ENCODE measurements around the gene UCP2. TPM values are rescaled to one million over a fixed set of nuclear protein-coding genes. Genes with fewer than 3 reads are reported as not detected.

The UCP2 gene
- total RNA-seq, 1 experiment from 2014 or later = 13.7 TPM

DNA sequence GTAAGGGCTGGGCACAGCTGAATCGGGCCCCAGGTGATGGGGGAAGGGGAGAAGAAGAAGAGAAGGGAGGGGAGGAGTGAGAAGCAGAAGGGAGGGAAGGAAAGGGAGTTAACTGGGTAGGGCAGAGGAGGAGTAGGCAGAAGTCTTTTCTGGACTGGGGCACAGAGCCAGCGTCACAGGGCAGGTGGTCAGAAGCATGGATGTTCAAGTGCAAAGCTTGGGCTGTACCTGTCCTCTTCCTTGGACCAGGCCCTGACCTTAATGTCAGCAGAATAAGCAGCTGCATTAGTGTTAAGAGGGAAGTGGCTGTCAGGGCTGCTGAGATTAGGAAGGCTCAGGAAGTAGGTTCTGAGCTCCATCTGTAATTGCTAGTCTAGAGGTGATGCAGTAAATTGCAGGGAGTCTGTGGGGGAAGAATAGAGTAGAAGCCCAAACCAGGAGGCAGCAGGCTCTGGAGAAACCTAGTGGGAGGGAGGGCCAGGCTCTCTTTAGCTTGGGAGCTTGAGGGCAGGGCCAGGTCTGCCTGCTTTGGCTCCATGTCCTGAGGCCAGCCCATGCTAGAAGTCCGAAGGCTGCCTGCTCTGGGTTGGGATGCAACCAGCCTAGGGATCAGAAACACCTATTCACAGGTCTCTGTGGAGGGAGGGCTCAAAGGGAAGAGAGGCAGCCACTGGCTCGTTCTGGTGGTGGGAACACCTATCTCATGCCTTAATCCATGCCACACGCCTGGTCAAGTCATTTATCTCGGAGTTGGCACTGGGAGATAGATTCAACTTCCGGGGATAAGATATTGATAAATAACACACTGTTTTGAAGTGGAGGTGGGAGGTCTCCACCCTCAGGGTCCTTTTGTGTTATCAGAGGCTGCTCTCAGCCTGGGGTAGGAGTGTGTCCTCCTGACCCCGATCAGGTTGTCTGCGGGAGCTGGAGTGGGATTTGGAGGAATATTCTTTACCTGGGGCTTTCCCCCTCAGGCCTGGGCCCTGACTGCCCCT is 28.0 kb upstream of the UCP2 start:
- DNase-seq (ENCODE audit: low read depth) = no peak

DNA sequence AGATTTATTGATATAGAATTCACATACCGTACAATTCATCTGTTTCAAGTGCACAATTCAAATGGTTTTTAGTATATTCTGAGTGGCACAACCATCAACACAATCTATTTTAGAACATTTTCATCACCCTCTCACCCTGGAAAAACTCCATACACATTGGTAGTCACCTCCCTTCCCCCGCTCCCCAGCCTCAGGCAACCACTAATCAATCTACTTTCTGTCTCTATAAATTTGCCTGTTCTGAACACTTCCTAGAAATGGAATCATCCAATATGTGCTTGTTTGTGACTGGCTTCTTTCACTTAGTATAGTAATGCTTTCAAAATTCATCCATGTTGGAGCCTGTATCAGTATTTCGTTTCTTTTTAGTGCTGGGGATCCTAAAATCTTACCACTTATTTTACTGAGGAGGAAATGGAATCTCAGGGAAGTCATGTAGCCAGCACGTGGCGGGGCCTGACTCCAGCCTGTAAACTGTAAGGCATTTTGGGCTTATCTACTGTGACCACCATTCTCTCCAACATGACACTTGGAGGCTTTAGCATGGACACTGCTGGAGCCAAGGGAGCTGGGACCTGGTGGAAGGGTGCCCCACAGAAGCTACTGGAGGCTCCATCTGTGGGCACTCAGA is 27.1 kb upstream of the UCP2 start:
- no peak for DNase-seq (ENCODE audit: low read depth)

DNA sequence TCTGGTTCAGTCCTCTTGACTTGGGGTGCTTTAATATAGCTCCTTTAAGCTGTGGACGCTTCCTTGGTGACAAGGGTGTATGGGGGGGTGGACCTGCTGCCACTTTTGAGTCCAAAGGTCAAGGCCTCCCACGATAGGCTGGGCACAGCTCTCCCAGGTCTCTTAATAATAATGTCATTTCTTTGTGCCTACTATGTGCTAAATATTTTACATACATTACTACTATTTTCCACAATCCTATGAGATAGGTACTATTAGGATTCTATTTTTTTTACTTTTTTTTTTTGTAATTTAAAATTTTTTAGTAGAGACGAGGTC is 26.5 kb upstream of the UCP2 start:
- DNase-seq (ENCODE audit: low read depth) = no peak

DNA sequence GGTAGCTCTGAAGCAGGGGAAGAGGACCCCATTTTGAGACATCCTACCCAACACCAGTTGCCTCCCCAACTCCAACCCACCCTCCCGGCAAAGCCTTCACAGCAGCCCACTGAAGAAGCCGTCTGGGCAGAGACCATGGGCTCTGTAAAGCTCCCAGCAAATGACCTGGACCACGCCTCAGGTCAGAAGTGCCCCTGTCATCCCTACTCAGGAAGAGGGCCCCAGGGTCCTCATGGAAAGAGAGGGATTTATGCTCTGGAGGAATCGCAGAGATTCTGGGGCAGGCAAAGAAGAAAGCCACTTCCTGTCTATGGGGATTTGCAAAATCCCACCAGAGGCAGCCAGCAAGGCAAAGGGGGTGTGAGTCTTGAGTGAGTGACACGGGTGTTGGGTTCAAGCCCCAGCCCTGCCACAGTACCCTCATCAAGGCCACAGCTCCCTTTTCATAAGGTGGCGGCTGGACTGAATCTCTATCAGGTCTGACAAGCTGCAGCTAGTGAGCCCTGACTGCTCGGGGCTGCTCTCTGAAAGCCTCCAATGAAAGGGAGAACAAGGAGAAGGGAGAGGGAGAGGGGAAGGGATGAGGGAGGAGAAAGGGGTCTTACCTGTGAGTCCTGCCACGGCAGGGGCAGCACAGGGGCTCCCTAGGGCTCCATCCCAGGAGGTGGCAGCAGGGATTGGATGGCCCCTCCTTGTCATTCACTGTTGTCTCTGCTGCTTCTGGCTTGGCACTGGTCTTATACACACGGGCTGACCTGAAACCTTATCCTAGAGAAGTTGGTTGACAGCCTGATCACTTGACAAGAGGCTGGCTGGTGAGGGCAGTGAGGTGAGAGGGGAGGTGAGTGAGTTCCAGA is 26.0 kb upstream of the UCP2 start, which contains the start of gene UCP3:
UCP3 (minus strand) TSS at position 713 of the 857 bp plus-strand sequence. CDS start 2,043 bp downstream, outside the sequence.
- DNase-seq (ENCODE audit: low read depth) = no peak

DNA sequence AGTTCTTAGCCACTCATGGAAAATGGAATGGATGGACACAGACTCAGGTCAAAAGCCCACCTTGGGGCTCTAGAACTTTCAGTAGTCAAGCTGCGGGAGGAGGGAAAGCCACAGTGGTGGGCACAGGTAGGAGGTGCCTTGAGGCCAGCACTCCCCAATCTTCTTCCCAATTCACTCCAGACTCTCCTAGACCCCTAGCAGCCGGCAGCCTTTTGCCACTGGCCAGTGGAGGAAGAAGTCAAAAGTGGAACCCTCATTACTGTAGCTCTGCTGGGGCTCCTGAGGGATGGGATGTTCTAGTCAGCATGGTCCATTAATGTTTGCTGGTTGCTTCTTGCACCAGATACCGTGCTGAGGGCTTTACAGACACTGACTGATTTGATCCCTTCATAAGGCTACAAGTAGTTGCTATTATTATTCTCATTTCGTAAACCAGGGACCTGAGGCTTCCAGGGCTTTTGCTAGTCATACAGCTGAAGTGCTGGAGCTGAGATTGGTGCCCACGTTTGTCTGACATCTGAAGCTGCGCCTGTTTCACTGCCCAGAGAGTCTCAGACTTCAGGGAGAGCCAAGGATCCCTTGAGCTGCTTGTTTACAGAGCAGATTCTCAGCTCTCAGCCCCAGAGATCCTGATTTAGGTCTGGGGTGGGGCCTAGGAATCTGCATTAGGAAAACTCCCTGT is 25.2 kb upstream of the UCP2 start:
- DNase-seq (ENCODE audit: low read depth) = no peak

DNA sequence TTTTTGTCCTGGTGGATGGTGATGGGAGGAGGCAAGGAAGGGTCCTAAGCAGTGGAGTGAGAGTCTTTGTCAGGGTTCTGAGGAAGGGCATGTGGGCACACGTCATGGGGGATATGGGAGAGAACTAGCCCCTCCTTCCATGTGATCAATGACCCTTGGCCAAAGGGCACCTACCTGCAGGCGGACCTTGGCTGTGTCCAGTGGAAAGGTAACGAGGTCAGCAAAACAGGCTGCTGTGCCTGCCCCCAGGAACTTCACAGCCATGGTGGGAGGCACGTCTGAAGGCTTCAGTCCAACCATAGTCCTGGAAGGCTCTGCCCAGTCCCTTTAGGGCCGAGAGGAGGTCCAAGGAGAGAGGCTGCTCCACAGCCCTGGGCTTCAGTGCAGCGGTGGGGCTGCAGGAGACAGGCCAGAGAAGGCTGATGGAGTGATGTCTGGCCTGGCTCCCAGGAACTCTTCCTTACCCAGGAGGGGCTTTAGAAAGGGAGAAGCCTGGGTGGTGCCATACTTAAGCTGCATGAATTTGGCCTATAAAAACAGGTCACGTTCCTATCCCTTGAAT is 24.2 kb upstream of the UCP2 start:
- no peak for DNase-seq (ENCODE audit: low read depth)

DNA sequence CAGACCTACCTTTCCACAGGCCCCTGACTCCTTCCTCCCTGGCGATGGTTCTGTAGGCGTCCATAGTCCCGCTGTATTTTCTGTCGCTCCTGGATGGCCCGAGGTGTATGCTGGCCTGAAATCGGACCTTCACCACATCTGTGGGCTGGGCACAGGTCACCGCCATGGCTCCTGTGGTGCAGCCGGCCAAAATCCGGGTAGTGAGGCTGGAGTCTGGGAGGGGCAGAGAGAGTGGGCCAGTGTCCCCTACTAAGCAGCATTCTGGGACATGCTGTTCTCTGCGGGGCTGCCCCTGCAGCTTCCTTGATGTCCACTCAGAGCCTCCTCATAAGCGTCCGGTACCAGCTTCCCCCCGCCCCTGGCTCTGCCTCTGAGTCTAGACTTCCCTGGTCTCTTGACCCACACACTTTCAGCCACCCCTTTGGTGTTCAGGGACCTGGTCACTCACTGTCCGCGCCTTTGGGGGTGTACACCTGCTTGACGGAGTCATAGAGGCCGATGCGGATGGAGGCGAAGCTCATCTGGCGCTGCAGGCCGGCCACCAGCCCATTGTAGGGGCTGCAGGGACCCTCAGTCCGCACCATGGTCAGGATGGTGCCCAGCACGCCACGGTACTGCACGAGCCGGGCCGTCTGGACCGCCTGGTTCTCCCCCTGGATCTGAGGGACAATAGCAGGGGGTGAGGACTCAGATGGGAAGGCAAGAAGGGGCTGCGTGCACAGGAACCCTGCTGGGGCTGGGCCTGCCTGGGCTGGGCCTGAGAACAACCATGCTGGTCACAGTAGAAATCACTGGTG is 23.3 kb upstream of the UCP2 start:
- DNase-seq (ENCODE audit: low read depth) = no peak

DNA sequence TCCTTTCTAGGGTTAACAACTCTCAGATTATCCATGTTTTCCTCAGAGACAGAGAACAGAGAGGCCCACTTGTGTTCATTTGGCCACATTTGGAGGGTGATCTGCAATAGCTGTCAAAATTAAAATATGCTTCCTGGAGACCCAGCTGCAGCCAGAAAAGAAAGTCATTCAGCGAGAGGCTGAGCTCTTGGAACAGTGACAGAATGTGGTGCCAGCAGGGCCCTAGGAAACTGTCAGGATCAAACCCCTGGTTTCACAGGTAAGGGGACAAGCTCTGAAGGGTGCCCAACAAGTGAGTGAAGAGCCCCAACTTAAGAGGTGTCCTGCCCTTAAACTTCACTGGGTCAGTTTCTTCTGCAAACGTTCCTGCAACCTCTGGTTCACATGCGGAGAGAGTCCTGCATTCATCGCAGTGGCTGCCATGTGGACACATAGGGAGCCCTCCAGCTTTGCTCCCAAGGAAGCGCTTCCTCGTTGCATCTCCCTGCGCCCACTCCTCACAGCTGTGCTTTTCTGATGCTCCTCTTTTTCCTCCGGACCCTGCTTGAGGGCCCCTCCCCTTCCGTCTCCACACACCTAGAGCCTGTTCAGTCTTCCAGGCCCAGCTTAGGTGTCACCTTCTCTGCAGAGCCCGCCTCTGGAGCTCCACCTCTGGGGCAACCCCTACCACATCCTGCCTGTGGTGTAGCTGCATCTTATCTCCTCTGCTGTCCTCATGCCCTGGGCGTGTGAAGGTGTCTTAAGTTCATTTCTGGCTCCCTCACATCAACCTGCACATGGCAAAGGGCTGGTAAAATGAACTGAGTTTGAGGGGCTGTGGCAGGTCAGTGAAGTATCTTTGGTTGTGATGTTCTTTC is 22.3 kb upstream of the UCP2 start:
- no peak for DNase-seq (ENCODE audit: low read depth)

DNA sequence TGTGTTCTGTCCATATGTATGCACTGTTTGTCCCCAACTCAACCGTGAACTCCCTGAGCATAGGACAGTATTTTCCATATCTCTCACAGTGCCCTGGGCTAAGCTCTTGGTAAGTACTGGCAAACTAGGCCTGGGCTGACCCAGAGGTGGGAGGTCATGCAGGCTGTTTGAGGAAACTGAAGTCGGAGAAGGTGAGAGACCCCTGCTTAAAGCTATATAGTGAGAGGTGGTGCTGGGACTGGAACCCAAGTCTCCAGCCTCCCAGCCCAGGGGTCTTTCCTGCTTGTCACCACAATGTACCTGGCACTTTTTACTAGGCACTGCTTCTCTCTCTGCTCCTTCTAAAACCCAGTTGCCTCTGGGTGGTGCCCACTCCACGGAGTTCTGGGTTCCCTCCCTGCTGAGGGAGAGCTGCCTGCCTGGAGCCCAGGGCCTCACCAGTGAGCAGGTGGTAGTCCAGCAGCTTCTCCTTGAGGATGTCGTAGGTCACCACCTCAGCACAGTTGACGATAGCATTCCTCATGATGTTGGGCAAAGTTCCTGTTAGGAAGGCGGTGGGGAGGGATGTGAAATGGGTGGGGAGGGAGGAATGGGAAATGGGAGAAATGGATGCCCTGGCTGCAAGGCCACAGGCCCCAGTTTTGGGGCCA is 21.5 kb upstream of the UCP2 start:
- DNase-seq (ENCODE audit: low read depth) = no peak

DNA sequence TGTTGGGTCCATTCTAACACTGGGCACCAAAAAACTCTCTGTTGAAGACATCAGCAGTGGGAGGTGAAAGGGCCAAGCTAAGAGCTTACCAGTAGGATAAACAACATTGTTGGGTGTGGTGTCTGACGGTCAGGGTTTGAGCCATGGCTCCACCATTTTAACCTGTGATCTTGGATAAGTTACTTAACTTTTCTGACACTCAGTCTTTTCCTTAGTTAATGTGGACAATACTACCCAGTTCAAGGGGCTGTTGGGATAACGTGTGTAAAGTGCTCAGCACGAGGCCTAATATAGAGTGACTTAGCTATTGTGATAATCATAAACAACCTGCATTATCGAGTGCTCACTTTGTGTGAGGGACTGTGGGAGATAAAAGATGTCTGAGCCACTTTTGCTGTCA is 20.2 kb upstream of the UCP2 start:
- DNase-seq (ENCODE audit: low read depth) = no peak

DNA sequence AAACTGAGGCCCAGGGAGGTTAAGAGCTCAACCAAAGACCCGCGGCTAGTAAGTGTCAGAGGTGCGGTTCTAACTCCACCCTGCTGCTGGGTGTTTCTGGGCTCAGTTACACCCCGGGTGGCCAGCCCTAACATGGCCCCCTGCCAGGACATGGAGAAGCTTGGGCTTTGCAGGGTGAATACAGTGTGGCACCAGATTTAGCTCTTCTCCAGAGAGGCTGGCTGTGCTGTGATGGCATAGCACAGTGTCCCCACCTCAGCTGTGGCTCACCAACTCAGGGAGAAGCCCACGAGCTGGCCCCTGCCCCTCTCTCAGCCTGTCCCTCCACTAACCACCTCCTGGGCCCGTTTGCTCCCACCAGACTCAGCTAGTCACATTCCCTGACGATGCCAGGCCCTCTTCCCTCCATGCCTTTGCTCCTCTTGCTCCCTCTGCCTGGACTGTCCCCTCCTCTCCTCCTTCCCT is 19.2 kb upstream of the UCP2 start:
- no peak for DNase-seq (ENCODE audit: low read depth)

DNA sequence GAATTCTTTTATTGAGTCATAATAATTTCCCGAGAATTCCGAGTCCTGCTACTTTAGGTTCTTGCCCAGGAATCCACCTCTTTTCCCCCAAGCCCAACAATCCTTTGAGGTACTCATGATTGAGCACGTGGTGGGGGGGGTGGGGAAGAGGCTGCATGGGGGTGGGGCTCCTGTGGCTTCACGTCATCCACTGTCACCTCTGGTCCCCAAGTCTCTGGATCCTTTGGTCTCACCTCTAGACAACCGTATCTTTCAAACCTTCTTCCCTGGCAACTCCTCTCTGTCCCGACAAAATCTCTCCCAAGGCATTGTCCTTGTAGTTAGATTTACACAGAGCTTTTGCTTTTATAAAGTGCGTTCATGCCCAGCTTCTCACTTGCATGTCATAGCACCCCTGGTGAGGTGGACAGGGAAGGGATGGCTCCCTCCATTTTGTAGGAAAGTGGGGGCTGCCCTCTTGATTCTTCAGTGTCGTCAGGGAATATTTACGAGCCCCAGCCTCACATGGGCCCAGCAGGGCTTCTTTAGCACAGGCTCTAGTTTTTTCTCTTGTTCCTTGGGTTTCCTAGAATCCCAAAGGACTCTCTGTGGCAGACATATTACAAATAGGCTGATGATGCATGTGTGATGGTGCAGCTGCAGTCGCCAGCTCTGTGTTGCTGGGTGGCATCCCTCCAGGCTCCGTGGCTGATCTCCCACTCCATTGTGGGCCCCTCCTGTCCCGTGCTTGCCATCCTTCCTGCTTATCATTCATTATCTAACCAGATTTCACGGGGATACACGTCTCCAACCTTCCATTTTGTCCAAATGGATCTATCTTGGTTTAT is 17.9 kb upstream of the UCP2 start:
- no peak for DNase-seq (ENCODE audit: low read depth)

DNA sequence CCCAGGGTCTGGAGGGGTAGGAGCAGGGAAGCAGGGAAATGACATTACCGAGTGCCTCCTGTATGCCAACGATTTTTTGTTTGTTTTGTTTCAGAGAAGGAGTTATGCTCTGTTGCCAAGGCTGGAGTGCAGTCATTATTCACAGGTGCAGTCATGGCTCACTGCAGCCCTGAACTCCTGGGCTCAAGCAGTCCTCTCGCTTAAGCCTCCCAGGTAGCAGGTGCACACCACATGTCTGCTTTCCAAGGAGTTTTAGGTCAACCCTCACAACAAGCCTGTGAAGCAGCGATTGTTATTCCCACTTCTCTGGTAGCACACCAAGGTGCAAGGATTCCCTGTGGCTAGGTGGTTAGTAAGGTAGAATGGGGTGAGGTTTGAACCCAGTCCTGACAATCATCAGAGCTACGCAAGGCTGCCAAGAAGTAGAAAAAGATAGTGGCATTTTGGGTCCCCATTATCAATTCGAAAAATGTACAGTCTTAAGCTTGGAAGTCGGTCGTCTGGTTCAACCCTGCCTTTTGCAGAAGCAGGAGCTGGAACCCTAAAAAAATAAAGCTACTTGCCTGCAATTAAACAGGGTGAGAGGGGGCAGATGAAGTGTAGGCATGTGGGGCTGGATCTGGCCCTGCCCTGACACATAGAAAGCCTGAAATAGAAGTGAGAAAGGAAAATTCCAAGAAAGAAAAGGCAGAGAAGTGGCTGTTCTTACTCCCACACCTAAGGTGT is 17.1 kb upstream of the UCP2 start:
- DNase-seq (ENCODE audit: low read depth) = no peak

DNA sequence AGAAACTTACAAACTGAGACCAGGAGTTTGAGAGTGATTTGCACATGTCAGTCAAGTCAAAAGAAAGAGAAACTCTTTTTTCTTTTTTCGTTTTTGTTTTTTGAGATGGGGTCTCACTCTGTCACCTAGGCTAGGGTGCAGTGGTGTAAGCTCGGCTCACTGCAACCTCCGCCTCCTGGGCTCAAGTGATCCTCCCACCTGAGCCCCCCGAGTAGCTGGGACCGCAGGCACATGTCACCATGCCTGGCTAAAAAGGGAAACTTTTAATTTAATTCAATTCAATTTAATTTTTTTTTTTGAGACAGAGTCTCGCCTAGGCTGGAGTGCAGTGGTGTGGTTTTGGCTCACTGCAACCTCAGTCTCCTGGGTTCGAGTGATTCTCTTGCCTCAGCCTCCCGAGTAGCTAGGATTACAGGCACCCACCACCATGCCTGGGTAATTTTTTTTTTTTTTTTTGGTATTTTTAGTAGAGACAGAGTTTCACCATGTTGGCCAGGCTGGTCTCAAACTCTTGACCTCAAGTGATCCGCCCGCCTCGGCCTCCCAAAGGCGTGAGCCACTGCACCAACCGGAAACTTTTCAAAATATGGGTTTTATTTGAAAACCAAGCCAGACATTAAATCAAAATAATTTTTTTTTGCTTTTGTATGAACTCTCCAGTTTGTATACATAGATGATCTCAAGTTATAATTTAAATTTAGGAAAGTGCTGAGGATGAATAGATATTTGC is 16.4 kb upstream of the UCP2 start:
- DNase-seq (ENCODE audit: low read depth) = no peak

DNA sequence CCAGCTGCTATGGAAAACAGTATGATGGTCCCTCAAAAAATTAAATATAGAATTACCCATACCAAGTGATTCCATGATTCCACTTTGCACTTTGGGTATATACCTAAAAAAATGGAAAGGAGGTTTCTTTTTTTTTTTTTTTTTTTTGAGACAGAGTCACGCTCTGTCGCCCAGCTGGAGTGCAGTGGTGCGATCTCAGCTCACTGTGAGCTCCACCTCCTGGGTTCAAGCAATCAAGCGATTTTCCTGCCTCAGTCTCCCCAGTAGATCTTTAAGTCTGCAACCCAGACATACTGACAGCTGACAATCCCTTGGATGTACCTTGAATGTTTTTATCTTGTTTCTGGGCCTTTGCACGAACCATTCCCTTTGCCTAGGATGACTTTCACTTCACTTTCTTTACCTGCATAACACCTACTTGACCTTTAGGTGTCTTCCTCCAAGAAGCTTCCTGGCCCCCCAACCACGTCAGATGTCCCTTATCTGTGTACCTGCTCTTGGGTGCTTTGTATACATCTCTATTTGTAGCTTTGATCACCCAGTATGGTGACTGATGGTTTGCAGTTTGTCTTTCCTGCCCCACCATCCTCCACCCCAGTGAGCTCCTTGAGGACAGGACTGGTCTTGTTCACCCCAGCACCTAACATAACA is 14.6 kb upstream of the UCP2 start:
- no peak for DNase-seq (ENCODE audit: low read depth)

DNA sequence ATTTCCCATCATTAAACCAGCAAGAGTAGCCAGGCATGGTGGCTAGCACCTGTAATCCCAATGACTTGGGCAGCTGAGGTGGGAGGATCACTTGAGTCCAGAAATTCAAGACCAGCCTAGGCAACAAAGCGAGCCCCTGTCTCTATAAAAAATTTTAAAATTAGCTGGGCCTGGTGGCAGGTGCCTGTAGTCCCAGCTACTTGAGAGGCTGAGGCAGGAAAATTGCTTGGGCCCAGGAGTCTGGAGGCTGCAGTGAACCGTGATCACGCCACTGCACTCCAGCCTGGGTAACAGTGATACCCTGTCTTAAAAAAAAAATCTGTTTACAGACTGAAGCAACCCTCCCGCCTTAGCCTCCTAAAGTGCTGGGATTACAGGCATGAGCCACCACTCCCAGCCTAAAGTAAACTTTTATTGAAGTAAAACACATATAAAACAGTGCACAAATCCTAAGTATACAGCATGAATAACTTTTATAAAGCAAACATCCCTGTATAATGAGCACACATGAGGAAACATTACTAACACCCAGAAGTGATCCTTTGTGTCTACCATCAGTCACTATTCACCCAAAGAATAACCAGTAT is 13.6 kb upstream of the UCP2 start:
- DNase-seq (ENCODE audit: low read depth) = no peak
